OCI-LY3 (cell line): Measurements from ENCODE around the gene ROBO2.

Experiments used
- H2AFZ ChIP-seq: fragments of 200-600, 300-600 bp; shearing (Covaris generic); 2 replicates; pipeline ENCODE4 v1.6.0; 2014; ENCODE audit warnings: antibody characterized with exemption, low read depth, low read length
- H3K27ac ChIP-seq: fragments of 200-600, 300-600 bp; sonication (generic); 2 replicates; pipeline ENCODE4 v1.5.1; 2014; ENCODE audit warnings: mild to moderate bottlenecking, low read length, moderate library complexity, mixed read lengths
- H3K27me3 ChIP-seq: fragments of 200-600, 300-600 bp; sonication (generic); 2 replicates; pipeline ENCODE4 v1.6.1; 2014; ENCODE audit warnings: low read depth, low read length, mixed read lengths
- H3K36me3 ChIP-seq: fragments of 200-600, 300-600 bp; sonication (generic); replicated peaks from 2 replicates; pipeline ENCODE3; 2014; ENCODE audit warnings: low read depth, low read length, mixed read lengths
- H3K4me1 ChIP-seq: fragments of 300-600, 200-600 bp; sonication (generic); 2 replicates; pipeline ENCODE4 v1.6.1; 2014; ENCODE audit warnings: low read length, mixed read lengths
- H3K4me2 ChIP-seq: fragments of 200-600, 300-600 bp; sonication (generic); 2 replicates; pipeline ENCODE4 v1.6.1; 2014; ENCODE audit warnings: low read length, mixed read lengths
- H3K4me3 ChIP-seq: fragments of 300-600, 200-600 bp; sonication (generic); 2 replicates; pipeline ENCODE4 v1.5.1; 2014; ENCODE audit warnings: antibody characterized with exemption, mild to moderate bottlenecking, low read length, moderate library complexity
- H3K79me2 ChIP-seq: fragments of 300-600, 200-600 bp; shearing (Covaris generic); 2 replicates; pipeline ENCODE4 v1.6.1; 2014; ENCODE audit warnings: mild to moderate bottlenecking, low read length, mixed read lengths
- H3K9ac ChIP-seq: fragments of 300-600, 200-600 bp; shearing (Covaris generic); 2 replicates; pipeline ENCODE4 v1.6.0; 2014; ENCODE audit warnings: mild to moderate bottlenecking, low read length, moderate library complexity
- H3K9me3 ChIP-seq: fragments of 200-600, 300-600 bp; shearing (Covaris generic); 2 replicates; pipeline ENCODE4 v1.6.1; 2014; ENCODE audit warnings: low read length, mixed read lengths; ENCODE audit not compliant: insufficient read depth
- H4K20me1 ChIP-seq: fragments of 200-600, 300-600 bp; sonication (generic); 2 replicates; pipeline ENCODE4 v1.6.1; 2016; ENCODE audit warnings: low read length, mixed read lengths; ENCODE audit not compliant: insufficient read depth
- CTCF ChIP-seq: fragments of 200-600, 300-600 bp; sonication (generic); IDR thresholded peaks from 2 replicates; pipeline ENCODE4 v1.5.1; 2014; ENCODE audit warnings: antibody characterized with exemption, low read length, low read depth
- EZH2phosphoT487 ChIP-seq: fragments of 200-600 bp; shearing (Covaris generic); IDR thresholded peaks from 2 replicates; pipeline ENCODE4 v1.6.1; 2018; ENCODE audit warnings: antibody characterized with exemption, mixed run types, low read depth

ROBO2 gene

GRCh38 chr3:77191640-77192039, 151.7 kb downstream of the ROBO2 start:
- Histone ChIP-seq H3K79me2 (no peaks in the 10 kb centered on the region), H3K27ac (no peak overlapping the region), H3K36me3 (no peaks in the 10 kb centered on the region), H4K20me1 (no peaks in the 10 kb centered on the region), H3K4me3 (no peak overlapping the region), H3K9me3 (peaks cover 6% of the 10 kb centered on the region; the same call in 1 of the 2 replicates), H2AFZ (no peak overlapping the region), H3K9ac (no peak overlapping the region), H3K4me2 (no peak overlapping the region), H3K27me3 (no peaks in the 10 kb centered on the region), H3K4me1 (peaks cover 18% of the 10 kb centered on the region)
- TF ChIP-seq EZH2phosphoT487 (no peak), CTCF (no peak)

GRCh38 chr3:77195766-77196545, 156.1 kb downstream of the ROBO2 start:
- Histone ChIP-seq H3K79me2 (no peaks in the 10 kb centered on the region), H3K27me3 (no peaks in the 10 kb centered on the region), H3K36me3 (no peaks in the 10 kb centered on the region), H4K20me1 (no peaks in the 10 kb centered on the region), H3K27ac (no peak overlapping the region), H3K4me3 (no peak overlapping the region), H3K4me2 (no peak overlapping the region), H3K4me1 (no peaks in the 10 kb centered on the region), H3K9me3 (no peaks in the 10 kb centered on the region), H2AFZ (no peak overlapping the region), H3K9ac (no peak overlapping the region)
- no peak for TF ChIP-seq EZH2phosphoT487
- TF ChIP-seq CTCF, result no peak

- Histone ChIP-seq H3K4me1 (no peaks in the 10 kb centered on the region), H3K4me3 (no peak overlapping the region), H3K79me2 (no peaks in the 10 kb centered on the region), H3K4me2 (no peak overlapping the region), H3K27me3 (no peaks in the 10 kb centered on the region), H3K36me3 (no peaks in the 10 kb centered on the region), H4K20me1 (no peaks in the 10 kb centered on the region), H3K9me3 (no peaks in the 10 kb centered on the region), H2AFZ (no peak overlapping the region), H3K27ac (no peak overlapping the region), H3K9ac (no peak overlapping the region)
- TF ChIP-seq CTCF (no peak), EZH2phosphoT487 (no peak)
These were observed 157.5 kb downstream of the ROBO2 start for GRCh38 chr3:77197408-77197807.

- no peaks in the 10 kb centered on the region for H4K20me1 ChIP-seq
- no peaks in the 10 kb centered on the region for H3K9me3 ChIP-seq
- no peaks in the 10 kb centered on the region for H3K36me3 ChIP-seq
- no peak for TF ChIP-seq CTCF
- TF ChIP-seq EZH2phosphoT487, result no peak
- no peak overlapping the region for H3K4me3 ChIP-seq
- H2AFZ ChIP-seq, result no peak overlapping the region
- H3K79me2 ChIP-seq, result no peaks in the 10 kb centered on the region
- no peak overlapping the region for H3K4me2 ChIP-seq
- H3K27me3 ChIP-seq, result no peaks in the 10 kb centered on the region
- H3K27ac ChIP-seq, result no peak overlapping the region
- no peaks in the 10 kb centered on the region for H3K4me1 ChIP-seq
- H3K9ac ChIP-seq, result no peak overlapping the region
These were observed 164.0 kb downstream of the ROBO2 start for GRCh38 chr3:77203851-77204250.
